HepG2 (cell line): ENCODE data around the gene LTB4R. TPM values are rescaled to one million over a fixed set of nuclear protein-coding genes. Genes with fewer than 3 reads are reported as not detected.

Experiments
- ARID5B ChIP-seq: IDR thresholded peaks from 2 replicates; pipeline ENCODE4 v1.4.0; 2020; ENCODE audit warnings: mild to moderate bottlenecking, missing genetic modification reagents
- CHCHD3 ChIP-seq: sonication (generic); formaldehyde crosslinking; IDR thresholded peaks from 2 replicates; pipeline ENCODE4 v1.8.0; 2022; ENCODE audit warnings: mild to moderate bottlenecking, missing genetic modification reagents, moderate library complexity
- HNF1A ChIP-seq, 2 experiments: sonication (generic) in 1 of 2; formaldehyde crosslinking in 1 of 2; IDR thresholded peaks; 2 replicates each; pipeline versions ENCODE4 v1.4.0 to v1.6.1; 2016 to 2020; ENCODE audit warnings: borderline replicate concordance in 1 of 2, low read depth in 1 of 2, mild to moderate bottlenecking in 1 of 2, missing genetic modification reagents in 1 of 2
- HNRNPLL ChIP-seq: fragments of 200-400 bp; formaldehyde crosslinking; IDR thresholded peaks from 2 replicates; pipeline ENCODE4 v1.6.1; 2017; ENCODE audit warnings: mild to moderate bottlenecking, low read depth, low read length; ENCODE audit not compliant: poor library complexity, severe bottlenecking
- MAFF ChIP-seq: IDR thresholded peaks from 2 replicates; pipeline ENCODE4 v1.6.1; 2011; ENCODE audit warnings: low read depth, low read length, improper control_type of control experiment
- MTERF4 ChIP-seq: sonication (generic); formaldehyde crosslinking; IDR thresholded peaks from 2 replicates; pipeline ENCODE4 v1.8.0; 2023; ENCODE audit warnings: mild to moderate bottlenecking, missing genetic modification reagents
- NFKB2 ChIP-seq: sonication (generic); formaldehyde crosslinking; IDR thresholded peaks from 2 replicates; pipeline ENCODE4 v1.4.0; 2020; ENCODE audit warnings: missing genetic modification reagents, borderline replicate concordance
- PPARG ChIP-seq: conservative IDR thresholded peaks from 2 replicates; pipeline ENCODE4 v1.6.1; 2016; ENCODE audit warnings: missing biosample characterization, missing genetic modification reagents
- SP2 ChIP-seq: sonication (generic); formaldehyde crosslinking; IDR thresholded peaks from 2 replicates; pipeline ENCODE4 v1.5.1; 2020; ENCODE audit warnings: mild to moderate bottlenecking, missing genetic modification reagents
- TRIM24 ChIP-seq: sonication (generic); formaldehyde crosslinking; IDR thresholded peaks from 2 replicates; pipeline ENCODE4 v1.8.0; 2022; ENCODE audit warnings: mild to moderate bottlenecking, missing genetic modification reagents
- ZBTB14 ChIP-seq: sonication (generic); formaldehyde crosslinking; IDR thresholded peaks from 2 replicates; pipeline ENCODE4 v1.4.0; 2020; ENCODE audit warnings: missing genetic modification reagents
- ZFP82 ChIP-seq: sonication (generic); formaldehyde crosslinking; IDR thresholded peaks from 2 replicates; pipeline ENCODE4 v1.5.1; 2020; ENCODE audit warnings: mild to moderate bottlenecking, missing genetic modification reagents, borderline replicate concordance
- ZNF256 ChIP-seq: sonication (generic); formaldehyde crosslinking; conservative IDR thresholded peaks from 2 replicates; pipeline ENCODE4 v1.4.0; 2020; ENCODE audit warnings: missing genetic modification reagents
- ZNF276 ChIP-seq: sonication (generic); formaldehyde crosslinking; IDR thresholded peaks from 2 replicates; pipeline ENCODE4 v1.4.0; 2020; ENCODE audit warnings: mild to moderate bottlenecking, low read depth, missing genetic modification reagents
- ZNF562 ChIP-seq: sonication (generic); formaldehyde crosslinking; IDR thresholded peaks from 2 replicates; pipeline ENCODE4 v1.8.0; 2022; ENCODE audit warnings: missing genetic modification reagents, borderline replicate concordance
- ZNF660 ChIP-seq: sonication (generic); formaldehyde crosslinking; IDR thresholded peaks from 2 replicates; pipeline ENCODE4 v1.5.1; 2020; ENCODE audit warnings: mild to moderate bottlenecking, low read depth, missing genetic modification reagents, borderline replicate concordance
- polyA plus RNA-seq, 8 experiments: library from polyadenylated mRNA; depleted of rRNA in 3 of 8; stranded (reverse) in 7 of 8; unstranded in 1 of 8; fragments of >200 nt; fragmentation: Illumina TruSeq in 4 of 8; extraction: Trizol in 4 of 8; gene quantifications; 2 replicates each; pipeline versions ENCODE4 v1.2.1 to v1.2.3, GENCODE V29; 2011 to 2016; ENCODE audit warnings: low read depth in 4 of 8, missing spikeins in 1 of 8, mixed read lengths in 1 of 8; ENCODE audit not compliant: insufficient read depth in 1 of 8
- total RNA-seq, 5 experiments: library from RNA; depleted of rRNA; stranded (reverse); fragments of >200 nt; fragmentation: Illumina TruSeq; extraction: Trizol; gene quantifications; 2 replicates each; pipeline ENCODE4 v1.2.3, GENCODE V29; 2016; ENCODE audit warnings: low read depth in 1 of 5

LTB4R gene
- total and polyA plus RNA-seq, 2 of the 13 experiments (the other 11 are each of a cell fraction or from before 2014, with no cell fraction given) = 3.2 to 8.2 TPM

GRCh38 chr14:24331731-24332267 is 20.5 kb downstream of the LTB4R start (continued):
- TF ChIP-seq HNF1A (IDR thresholded peaks at IDR 0.05; ENCODE audit: low read depth) (no peak), HNF1A (CRISPR knock-in tag; IDR thresholded peaks at IDR 0.05; ENCODE audit: borderline replicate concordance) (no peak), TRIM24 (peak; percentile 66; the same call in 1 of the 2 replicates), MTERF4 (CRISPR knock-in tag) (no peak), PPARG (CRISPR knock-in tag) (no peak), MAFF (no peak), ARID5B (CRISPR knock-in tag) (no peak), SP2 (CRISPR knock-in tag) (peak; percentile 20; the same call in 1 of the 2 replicates), ZBTB14 (CRISPR knock-in tag) (no peak), NFKB2 (CRISPR knock-in tag) (peak; percentile 47; the same call in 1 of the 2 replicates), ZNF562 (no peak), ZFP82 (CRISPR knock-in tag) (0 out of 2 replicates have a peak, but pooled peaks have one; percentile 64), ZNF256 (peak; percentile 22; the same call in 1 of the 2 replicates), CHCHD3 (CRISPR knock-in tag) (0 out of 2 replicates have a peak, but pooled peaks have one; percentile 19), HNRNPLL (no peak), ZNF276 (CRISPR knock-in tag) (no peak), ZNF660 (CRISPR knock-in tag) (0 out of 2 replicates have a peak, but pooled peaks have one; percentile 12)
